Endodermal cell (in vitro differentiated cells): ENCODE data around the gene SDK2. TPM values are rescaled to one million over a fixed set of nuclear protein-coding genes. Genes with fewer than 3 reads are reported as not detected.
A peak's percentile ranks its signal among the peaks of the same experiment; 100 is the strongest.

ENCODE experiments used
- DNase-seq: peaks from one replicate; pipeline ENCODE4 v3.0.0-alpha.2; 2017
- H3K27ac ChIP-seq: 2 replicates; pipeline ENCODE4 v1.5.1; 2013; ENCODE audit warnings: mild to moderate bottlenecking, low read depth, low read length, moderate library complexity
- H3K27me3 ChIP-seq: 2 replicates; pipeline ENCODE4 v1.6.1; 2013; ENCODE audit warnings: mild to moderate bottlenecking, low read length, moderate library complexity; ENCODE audit not compliant: insufficient read depth, control insufficient read depth, poor library complexity, severe bottlenecking
- H3K36me3 ChIP-seq: 2 replicates; pipeline ENCODE4 v1.7.0; 2013; ENCODE audit warnings: mild to moderate bottlenecking, low read length, moderate library complexity; ENCODE audit not compliant: control insufficient read depth, insufficient read depth
- H3K4me1 ChIP-seq: one replicate; pipeline ENCODE4 v1.7.0; 2013; ENCODE audit warnings: low read length; ENCODE audit not compliant: control insufficient read depth, insufficient read depth
- H3K4me3 ChIP-seq: 2 replicates; pipeline ENCODE4 v1.5.1; 2013; ENCODE audit warnings: mild to moderate bottlenecking, low read length, moderate library complexity
- H3K9ac ChIP-seq: 2 replicates; pipeline ENCODE4 v1.6.1; 2013; ENCODE audit warnings: mild to moderate bottlenecking, low read length, moderate library complexity; ENCODE audit not compliant: poor library complexity, severe bottlenecking; ENCODE audit errors: extremely low read depth
- H3K9me3 ChIP-seq: 2 replicates; pipeline ENCODE4 v1.6.1; 2013; ENCODE audit warnings: mild to moderate bottlenecking, low read length, moderate library complexity; ENCODE audit not compliant: control insufficient read depth
- H3K27ac Mint-ChIP-seq: 2 replicates; pipeline ENCODE4 v1.8.0; 2020; ENCODE audit warnings: mixed read lengths
- H3K27me3 Mint-ChIP-seq: 2 replicates; pipeline ENCODE4 v1.8.0; 2021; ENCODE audit warnings: mild to moderate bottlenecking, mixed read lengths; ENCODE audit not compliant: insufficient read depth
- H3K36me3 Mint-ChIP-seq: 2 replicates; pipeline ENCODE4 v1.8.0; 2020; ENCODE audit warnings: low read depth, mixed read lengths
- H3K4me1 Mint-ChIP-seq: 2 replicates; pipeline ENCODE4 v1.8.0; 2020; ENCODE audit warnings: mixed read lengths
- H3K4me3 Mint-ChIP-seq: 2 replicates; pipeline ENCODE4 v1.8.0; 2020; ENCODE audit warnings: mild to moderate bottlenecking, moderate library complexity, mixed read lengths
- H3K9me3 Mint-ChIP-seq: 2 replicates; pipeline ENCODE4 v1.8.0; 2020; ENCODE audit warnings: mild to moderate bottlenecking, mixed read lengths
- WGBS, 2 experiments: methylation state at CpG; one replicate each; pipeline versions ENCODE4 v1.1.5 to v1.1.7; 2013; ENCODE audit warnings: missing lambda C conversion rate in 2 of 2, mixed read lengths in 1 of 2; ENCODE audit not compliant: insufficient coverage in 1 of 2, insufficient read length in 1 of 2; 5-methylcytosine and 5-hydroxymethylcytosine counted together
- total RNA-seq, 2 donors: library from RNA; stranded (reverse); fragmentation: NEBNext Ultra II Directional in 1 of 2; extraction: Animal tissue kit (Norgen Biotek cat#: 25700) in 1 of 2; gene quantifications; 2 replicates in 1 of 2; 3 replicates in 1 of 2; pipeline ENCODE4 v1.2.1, GENCODE V29; 2021
- TF ChIP-seq, protein P1 (sequence below): fragments of 200-600 bp; sonication (generic); conservative IDR thresholded peaks from 2 replicates; pipeline ENCODE4 v1.5.0; 2021; ENCODE audit warnings: antibody characterized with exemption, mild to moderate bottlenecking

SDK2 gene
- total RNA-seq, 2 donors from 2014 or later: 5.9 to 7.0 TPM

DNA sequence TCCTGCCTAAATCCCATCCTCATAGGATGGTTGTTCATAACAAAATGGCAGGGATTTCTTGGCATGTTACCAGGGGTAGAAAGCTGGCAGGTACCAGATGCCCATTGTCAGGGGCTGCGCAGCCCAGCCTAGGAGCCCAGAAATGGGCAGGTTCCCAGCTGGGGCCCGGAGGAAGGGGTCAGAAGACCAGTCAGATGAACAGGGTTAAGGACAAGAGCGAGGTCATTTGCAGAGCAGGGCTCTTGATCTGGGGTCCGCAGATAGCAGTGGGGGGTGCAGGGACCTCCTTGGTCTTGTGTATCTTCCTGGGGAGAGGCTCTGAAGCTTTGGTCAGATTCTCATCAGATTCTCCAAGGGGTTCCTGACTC lies 280.1 kb downstream of the SDK2 start:
- Histone ChIP-seq H3K4me1 (peaks cover 23% of the 10 kb centered on the region), H3K27ac (no peak overlapping the region), H3K4me3 (no peak overlapping the region), H3K9ac (no peak overlapping the region), H3K9me3 (no peaks in the 10 kb centered on the region), H3K27me3 (no peaks in the 10 kb centered on the region), H3K36me3 (no peaks in the 10 kb centered on the region)
- no peak for DNase-seq
- peaks cover 1% of the 10 kb centered on the region for H3K27me3 Mint-ChIP-seq
- H3K9me3 Mint-ChIP-seq: no peaks in the 10 kb centered on the region
- TF ChIP-seq, protein P1, sequence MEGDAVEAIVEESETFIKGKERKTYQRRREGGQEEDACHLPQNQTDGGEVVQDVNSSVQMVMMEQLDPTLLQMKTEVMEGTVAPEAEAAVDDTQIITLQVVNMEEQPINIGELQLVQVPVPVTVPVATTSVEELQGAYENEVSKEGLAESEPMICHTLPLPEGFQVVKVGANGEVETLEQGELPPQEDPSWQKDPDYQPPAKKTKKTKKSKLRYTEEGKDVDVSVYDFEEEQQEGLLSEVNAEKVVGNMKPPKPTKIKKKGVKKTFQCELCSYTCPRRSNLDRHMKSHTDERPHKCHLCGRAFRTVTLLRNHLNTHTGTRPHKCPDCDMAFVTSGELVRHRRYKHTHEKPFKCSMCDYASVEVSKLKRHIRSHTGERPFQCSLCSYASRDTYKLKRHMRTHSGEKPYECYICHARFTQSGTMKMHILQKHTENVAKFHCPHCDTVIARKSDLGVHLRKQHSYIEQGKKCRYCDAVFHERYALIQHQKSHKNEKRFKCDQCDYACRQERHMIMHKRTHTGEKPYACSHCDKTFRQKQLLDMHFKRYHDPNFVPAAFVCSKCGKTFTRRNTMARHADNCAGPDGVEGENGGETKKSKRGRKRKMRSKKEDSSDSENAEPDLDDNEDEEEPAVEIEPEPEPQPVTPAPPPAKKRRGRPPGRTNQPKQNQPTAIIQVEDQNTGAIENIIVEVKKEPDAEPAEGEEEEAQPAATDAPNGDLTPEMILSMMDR: no peak
- no peaks in the 10 kb centered on the region for H3K36me3 Mint-ChIP-seq
- H3K4me3 Mint-ChIP-seq: no peak overlapping the region
- 94 to 100% methylated on average over 4 of the region's 4 CpGs for WGBS, 2 experiments
- H3K4me1 Mint-ChIP-seq: peaks cover 51% of the 10 kb centered on the region
- H3K27ac Mint-ChIP-seq: peak overlapping the region; percentile 29

- H3K4me3 Mint-ChIP-seq: no peak overlapping the region
- 66 to 92% methylated on average over 2 to 8 of the region's 8 CpGs for WGBS, 2 experiments
- peak; percentile 95 for DNase-seq
These were observed 280.6 kb downstream of the SDK2 start for GRCh38 chr17:73363442-73364154.

DNA sequence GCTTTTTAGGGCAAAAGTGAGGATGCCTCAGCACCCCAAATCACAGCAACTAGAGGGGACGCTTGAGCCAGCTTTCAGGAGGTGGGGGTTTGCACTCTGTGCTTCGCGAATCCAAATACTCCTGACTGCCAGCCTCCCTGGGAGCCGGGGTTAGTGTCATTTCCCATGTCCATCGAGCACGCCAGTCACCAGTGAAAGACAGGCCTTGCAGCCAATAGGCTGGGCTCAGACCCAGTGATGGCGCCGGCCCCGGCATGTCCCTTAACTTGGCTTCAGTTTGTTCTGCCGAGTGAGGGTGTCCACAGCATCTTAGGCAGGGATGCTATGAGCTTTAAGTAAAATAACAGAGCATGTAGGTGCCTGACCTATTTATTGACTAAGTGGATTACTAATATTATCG lies 281.5 kb downstream of the SDK2 start:
- Histone ChIP-seq H3K27me3 (no peaks in the 10 kb centered on the region), H3K27ac (no peak overlapping the region), H3K36me3 (no peaks in the 10 kb centered on the region), H3K4me3 (no peak overlapping the region), H3K9ac (no peak overlapping the region), H3K4me1 (peaks cover 22% of the 10 kb centered on the region), H3K9me3 (no peaks in the 10 kb centered on the region)
- H3K9me3 Mint-ChIP-seq: no peaks in the 10 kb centered on the region
- peaks cover 51% of the 10 kb centered on the region for H3K4me1 Mint-ChIP-seq
- 92 to 93% methylated on average over 7 to 11 of the region's 11 CpGs for WGBS, 2 experiments
- H3K4me3 Mint-ChIP-seq: no peak overlapping the region
- H3K36me3 Mint-ChIP-seq: no peaks in the 10 kb centered on the region
- TF ChIP-seq, protein P1: no peak
- no peaks in the 10 kb centered on the region for H3K27me3 Mint-ChIP-seq
- DNase-seq: peak; percentile 92
- H3K27ac Mint-ChIP-seq: no peak overlapping the region

More at GRCh38 chr17:73363442-73364154, 280.6 kb downstream of the SDK2 start:
- Histone ChIP-seq H3K36me3 (no peaks in the 10 kb centered on the region), H3K27me3 (no peaks in the 10 kb centered on the region), H3K4me1 (peaks cover 22% of the 10 kb centered on the region), H3K4me3 (no peak overlapping the region), H3K9ac (no peak overlapping the region), H3K9me3 (no peaks in the 10 kb centered on the region), H3K27ac (no peak overlapping the region)
- TF ChIP-seq, protein P1: no peak
- Mint-ChIP-seq H3K4me1 (peaks cover 51% of the 10 kb centered on the region), H3K27me3 (peaks cover 1% of the 10 kb centered on the region), H3K27ac (peak overlapping the region; percentile 29), H3K36me3 (no peaks in the 10 kb centered on the region), H3K9me3 (no peaks in the 10 kb centered on the region)
